ENCODE data around the gene FAP. TPM values are rescaled to one million over a fixed set of nuclear protein-coding genes. Genes with fewer than 3 reads are reported as not detected.

FAP gene, protein sequence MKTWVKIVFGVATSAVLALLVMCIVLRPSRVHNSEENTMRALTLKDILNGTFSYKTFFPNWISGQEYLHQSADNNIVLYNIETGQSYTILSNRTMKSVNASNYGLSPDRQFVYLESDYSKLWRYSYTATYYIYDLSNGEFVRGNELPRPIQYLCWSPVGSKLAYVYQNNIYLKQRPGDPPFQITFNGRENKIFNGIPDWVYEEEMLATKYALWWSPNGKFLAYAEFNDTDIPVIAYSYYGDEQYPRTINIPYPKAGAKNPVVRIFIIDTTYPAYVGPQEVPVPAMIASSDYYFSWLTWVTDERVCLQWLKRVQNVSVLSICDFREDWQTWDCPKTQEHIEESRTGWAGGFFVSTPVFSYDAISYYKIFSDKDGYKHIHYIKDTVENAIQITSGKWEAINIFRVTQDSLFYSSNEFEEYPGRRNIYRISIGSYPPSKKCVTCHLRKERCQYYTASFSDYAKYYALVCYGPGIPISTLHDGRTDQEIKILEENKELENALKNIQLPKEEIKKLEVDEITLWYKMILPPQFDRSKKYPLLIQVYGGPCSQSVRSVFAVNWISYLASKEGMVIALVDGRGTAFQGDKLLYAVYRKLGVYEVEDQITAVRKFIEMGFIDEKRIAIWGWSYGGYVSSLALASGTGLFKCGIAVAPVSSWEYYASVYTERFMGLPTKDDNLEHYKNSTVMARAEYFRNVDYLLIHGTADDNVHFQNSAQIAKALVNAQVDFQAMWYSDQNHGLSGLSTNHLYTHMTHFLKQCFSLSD
- 1.8 and 6.6 TPM in 2 replicates for total RNA-seq

- peak; percentile 55 for DNase-seq
Observed at GRCh38 chr2:162243294-162243693, at the start of gene FAP. TSS of gene FAP (minus strand) at chr2:162243445. CDS start at chr2:162243327, 118 bp downstream.

- DNase-seq: no peak
Observed at GRCh38 chr2:162291748-162292147, 48.5 kb upstream of the FAP start.

DNA sequence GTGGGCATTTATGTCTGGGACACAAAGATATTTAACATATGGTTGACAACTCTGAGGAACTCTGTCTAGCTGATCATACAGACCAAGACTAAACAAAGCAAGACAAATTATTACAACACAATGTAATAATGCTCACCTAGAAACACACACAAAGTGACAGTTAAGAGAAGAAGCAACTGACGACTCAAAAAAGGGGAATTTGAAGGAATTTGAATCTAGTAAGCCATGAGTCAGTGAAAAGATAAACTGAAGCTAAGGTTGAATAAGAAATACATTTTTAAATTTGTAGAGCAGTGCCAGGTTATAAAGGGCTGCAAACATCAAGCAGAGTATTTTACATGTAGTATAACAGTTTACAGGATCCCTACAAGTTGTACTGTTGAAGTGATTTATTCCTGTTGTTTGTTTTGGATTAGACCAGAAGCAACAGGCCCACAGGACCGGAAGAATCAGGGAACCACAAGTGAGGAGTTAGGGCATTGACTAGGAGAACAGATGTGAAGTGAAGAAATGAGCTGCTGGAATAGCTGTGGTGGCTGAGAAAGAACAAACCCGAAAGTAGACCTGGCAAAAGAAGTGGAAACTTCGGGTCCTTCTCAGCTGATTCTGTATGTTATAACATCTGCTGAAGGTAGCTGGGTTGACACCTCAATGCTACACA is 39.6 kb upstream of the FAP start:
- no peak for DNase-seq

DNA sequence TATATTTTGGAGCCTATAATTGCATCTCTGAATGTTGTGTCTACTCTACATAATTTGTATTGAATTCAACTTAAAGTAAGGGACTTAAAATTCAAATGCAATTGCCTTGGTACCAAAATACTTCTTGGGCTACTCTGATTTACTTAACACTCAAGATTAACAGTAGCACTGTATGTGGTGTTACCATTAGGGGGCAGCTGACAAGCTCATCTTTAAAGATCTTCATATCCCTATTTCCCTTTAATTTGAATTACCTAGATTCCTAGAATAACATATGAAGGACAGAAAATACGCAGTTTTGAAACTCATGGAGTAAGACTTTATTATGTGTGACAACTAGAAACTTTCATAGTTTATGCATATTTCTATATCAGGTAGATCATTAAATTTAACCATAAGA is 37.4 kb upstream of the FAP start:
- no peak for DNase-seq

GRCh38 chr2:162277381-162277780 is 34.1 kb upstream of the FAP start:
- no peak for DNase-seq

- DNase-seq: no peak
Observed at GRCh38 chr2:162267996-162268395, 24.8 kb upstream of the FAP start.

DNA sequence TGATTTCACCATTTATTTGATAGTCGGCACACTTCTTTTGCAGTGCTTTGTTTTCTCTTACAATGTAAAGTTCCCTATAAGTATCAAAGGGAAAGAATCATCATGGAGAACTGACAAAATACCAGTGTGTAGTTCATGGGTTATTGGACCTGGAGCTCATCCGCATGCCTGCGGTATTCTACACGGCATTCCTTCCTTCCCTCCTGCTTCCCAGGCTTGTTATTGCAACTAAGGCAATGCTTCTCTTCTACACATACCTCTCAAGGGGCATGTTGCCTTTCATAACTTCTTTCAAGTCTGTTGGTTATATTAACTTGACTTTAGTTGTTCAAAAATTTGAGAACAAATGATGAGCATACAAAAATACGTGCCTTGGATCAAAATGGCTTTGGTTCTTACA is 24.3 kb upstream of the FAP start:
- no peak for DNase-seq

- DNase-seq: no peak
Observed at GRCh38 chr2:162266460-162266760, 23.2 kb upstream of the FAP start.

- no peak for DNase-seq
Observed at GRCh38 chr2:162265666-162266459, 22.6 kb upstream of the FAP start.

DNA sequence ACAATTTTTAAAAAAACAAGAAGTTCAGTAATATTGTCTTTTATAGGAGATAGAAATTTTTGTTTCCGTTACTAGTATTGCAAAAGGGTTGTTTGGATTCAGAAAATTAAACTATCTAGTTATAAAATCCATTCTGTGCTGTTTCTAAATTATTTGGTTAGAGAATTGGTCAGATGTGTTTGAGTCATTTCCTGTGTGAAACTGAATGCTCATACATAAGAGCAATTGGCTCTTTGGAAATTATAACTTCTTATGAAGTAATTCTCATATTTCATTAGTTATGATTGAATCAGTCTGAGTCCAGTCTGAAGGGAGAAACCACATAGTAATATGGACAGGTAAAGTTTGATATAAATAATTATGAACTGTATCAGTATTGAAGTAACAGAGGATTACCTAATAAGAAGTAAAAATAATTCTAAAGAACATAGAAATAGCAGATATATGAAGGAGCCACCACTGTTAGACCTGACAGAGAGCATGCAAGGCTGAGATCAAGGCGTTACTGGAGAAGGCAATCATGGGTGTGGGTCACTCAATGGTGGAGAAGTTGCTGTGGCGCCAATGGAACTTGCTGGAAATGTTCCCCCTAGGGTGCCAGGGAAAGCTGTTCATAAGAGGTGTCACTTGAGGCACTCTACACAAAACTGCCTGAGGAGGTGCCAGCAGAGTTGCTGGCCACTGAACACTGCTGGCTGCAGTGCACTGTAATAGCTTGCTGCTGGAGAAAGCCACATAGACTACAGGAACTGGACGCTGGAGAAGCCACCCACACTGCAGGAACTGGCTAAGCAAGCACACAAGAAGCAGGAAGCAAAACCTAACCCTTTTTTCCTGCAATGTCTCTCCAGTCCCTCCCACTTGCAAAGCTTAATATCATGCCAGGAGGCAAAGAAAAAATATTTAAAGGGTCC is 18.0 kb upstream of the FAP start:
- peak; percentile 68 for DNase-seq

- DNase-seq: no peak
Observed at GRCh38 chr2:162258686-162259085, 15.4 kb upstream of the FAP start.

GRCh38 chr2:162258169-162258568 is 14.9 kb upstream of the FAP start:
- no peak for DNase-seq

GRCh38 chr2:162257425-162257824 is 14.2 kb upstream of the FAP start:
- DNase-seq: no peak

DNA sequence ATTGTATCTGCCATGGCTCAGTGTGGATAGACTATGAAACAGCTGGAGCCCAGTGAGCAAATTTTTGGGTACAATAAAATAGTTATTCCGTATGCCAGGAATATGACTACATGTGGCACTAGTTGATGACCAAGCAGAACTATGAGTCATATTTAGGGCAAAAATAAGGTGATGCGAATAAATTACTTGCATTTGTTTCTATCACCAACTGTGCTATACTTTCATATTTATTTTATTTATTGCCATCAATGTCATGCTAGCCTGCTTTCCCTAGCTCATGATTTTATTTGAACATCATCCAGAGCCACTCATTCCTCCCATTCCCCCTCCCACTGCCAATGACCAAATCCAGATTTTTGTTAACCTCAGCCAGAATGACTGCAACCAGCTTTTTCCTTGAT is 13.3 kb upstream of the FAP start:
- DNase-seq: no peak

DNA sequence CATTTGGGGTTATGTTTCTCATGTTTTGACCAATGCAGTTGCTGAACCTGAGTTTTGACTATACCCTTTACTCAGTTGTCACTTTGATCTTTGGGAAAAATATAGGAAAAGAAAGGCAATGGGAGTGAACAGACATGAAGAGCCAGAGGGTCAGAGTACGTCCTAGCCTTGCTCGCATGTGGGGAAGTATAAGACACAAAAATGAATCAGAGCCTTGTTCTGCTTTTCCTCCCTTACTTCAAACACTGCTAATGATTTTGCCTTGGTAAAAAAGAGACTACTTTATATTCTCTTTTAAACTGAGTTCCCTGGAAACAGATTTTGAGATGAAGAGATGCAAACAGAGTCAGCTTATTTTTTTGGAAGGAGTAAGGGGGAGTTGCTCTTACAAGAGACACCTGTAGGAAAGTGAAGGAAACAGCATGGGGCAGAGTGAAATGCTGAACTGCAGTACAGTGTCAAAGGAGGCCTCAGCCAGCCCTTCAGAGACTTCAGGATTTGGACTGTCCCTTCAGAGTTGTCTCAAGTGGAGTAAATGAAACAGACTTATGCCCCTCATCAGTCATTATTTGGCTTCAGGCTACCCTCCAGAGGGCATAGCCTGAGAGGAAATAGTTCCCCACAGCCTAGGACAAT is 11.1 kb upstream of the FAP start:
- no peak for DNase-seq

GRCh38 chr2:162253435-162253834 is 10.2 kb upstream of the FAP start:
- DNase-seq: no peak

DNA sequence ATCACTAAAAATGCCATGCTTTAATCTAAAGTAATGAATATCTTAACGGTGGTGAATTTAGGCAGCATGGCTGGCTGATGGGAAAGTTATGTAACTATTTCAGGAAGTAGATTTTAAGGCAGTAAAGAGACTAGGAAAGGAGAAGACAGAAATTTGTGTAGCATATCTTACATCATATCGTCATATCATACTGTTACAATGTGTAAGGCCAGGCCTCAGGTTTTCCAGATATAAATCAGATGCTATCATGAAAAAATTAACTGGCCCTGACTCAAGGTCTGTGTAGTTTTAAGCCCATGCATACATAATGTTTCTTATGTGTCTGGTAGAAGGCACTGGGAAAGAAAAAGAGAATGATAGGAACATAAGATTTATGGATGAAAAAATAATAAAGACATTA is 8.9 kb upstream of the FAP start:
- DNase-seq: no peak

GRCh38 chr2:162245781-162246180 is 2.5 kb upstream of the FAP start:
- peak; percentile 7 for DNase-seq

DNA sequence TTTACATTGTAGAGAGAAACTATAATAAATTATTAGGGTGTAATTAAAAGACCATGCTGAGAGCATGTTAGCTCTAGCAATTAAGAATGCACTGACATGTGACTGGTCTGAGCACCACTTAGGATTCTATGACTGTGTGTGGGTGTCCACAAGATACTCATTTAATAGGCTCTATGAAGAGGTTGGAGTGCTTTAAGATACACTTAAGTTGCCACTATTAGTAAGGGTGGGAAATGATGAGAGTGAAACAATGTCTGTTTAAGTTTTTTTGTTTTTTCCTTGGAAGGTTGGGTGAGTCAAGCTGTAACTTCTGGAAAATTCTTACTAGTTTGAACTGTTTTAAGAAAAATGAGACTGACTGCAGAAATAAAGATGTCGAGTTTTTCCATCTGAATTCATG is 1.8 kb upstream of the FAP start:
- DNase-seq: peak; percentile 38

DNA sequence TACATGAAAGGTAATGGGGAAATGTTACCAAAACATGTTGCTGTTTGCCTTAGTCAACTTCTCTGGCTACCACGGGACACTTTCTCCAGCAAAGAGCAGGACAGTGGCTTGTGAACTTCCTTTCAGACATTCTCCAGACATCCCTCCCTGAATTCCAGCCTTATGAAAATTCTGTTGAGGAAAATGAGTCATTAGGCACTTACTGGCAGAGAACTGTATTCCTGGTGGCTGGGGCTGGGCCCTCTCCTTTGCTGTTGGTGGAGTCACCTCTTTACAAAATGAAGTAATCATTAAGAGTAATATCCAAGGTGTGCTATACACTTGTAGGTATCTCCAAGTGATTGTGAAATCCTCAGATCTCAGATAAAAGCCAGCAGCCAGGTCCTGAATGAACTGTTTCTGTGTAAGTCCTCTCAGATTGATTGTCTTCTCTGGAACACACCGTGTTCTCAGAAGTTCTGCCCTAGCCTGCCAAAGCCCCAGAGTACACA is 1.3 kb upstream of the FAP start:
- peak; percentile 90 for DNase-seq

GRCh38 chr2:162243715-162244114 is 470 bp upstream of the FAP start:
- DNase-seq: no peak

Data from dermis blood vessel endothelial cell (primary cell).